Measurements from ENCODE around the gene PPP3R2.

DNA sequence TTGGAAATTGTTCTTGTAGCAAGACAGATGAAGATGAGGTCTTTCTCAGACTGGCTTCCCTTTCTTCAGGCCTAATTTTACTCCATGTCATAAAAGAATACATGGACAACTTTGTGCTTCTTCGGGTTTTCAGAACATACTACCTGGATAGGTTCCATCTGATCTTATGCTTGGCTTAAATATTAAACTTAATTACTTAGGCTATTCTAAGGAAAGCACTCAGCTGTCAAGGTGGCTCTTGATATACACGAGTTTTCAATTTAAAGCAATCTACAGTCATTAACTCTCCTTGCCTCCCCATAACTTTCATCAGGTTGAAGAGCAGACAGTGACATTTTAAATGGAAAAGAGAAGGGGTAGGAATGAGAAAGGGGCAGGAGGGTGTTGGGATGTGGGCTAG is 9.5 kb upstream of the PPP3R2 start:
- TF ChIP-seq EZH2 (IDR thresholded peaks at IDR 0.05; ENCODE audit: borderline replicate concordance, low read depth, low read length, severe bottlenecking) = no peak
- TF ChIP-seq, protein P1, sequence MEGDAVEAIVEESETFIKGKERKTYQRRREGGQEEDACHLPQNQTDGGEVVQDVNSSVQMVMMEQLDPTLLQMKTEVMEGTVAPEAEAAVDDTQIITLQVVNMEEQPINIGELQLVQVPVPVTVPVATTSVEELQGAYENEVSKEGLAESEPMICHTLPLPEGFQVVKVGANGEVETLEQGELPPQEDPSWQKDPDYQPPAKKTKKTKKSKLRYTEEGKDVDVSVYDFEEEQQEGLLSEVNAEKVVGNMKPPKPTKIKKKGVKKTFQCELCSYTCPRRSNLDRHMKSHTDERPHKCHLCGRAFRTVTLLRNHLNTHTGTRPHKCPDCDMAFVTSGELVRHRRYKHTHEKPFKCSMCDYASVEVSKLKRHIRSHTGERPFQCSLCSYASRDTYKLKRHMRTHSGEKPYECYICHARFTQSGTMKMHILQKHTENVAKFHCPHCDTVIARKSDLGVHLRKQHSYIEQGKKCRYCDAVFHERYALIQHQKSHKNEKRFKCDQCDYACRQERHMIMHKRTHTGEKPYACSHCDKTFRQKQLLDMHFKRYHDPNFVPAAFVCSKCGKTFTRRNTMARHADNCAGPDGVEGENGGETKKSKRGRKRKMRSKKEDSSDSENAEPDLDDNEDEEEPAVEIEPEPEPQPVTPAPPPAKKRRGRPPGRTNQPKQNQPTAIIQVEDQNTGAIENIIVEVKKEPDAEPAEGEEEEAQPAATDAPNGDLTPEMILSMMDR (IDR thresholded peaks at IDR 0.05; ENCODE audit: borderline replicate concordance, extremely low read depth, low read length, poor library complexity, severe bottlenecking) = no peak

All from DND-41 (cell line).